Keratinocyte (primary cell): Measurements from ENCODE around the gene HCN1. TPM values are rescaled to one million over a fixed set of nuclear protein-coding genes. Genes with fewer than 3 reads are reported as not detected.

ENCODE experiments used
- DNase-seq: peaks from one replicate; pipeline ENCODE4 v3.0.0-alpha.2; 2011; ENCODE audit warnings: low read depth, missing footprints, low spot score
- FAIRE-seq: peaks from 2 replicates; lab custom pipeline; 2011; peaks lifted over from hg19 to GRCh38; lab: Jason Lieb, UNC
- H2AFZ ChIP-seq: 2 replicates; pipeline ENCODE4 v1.6.0; 2012; ENCODE audit warnings: low read length, control low read depth, inconsistent platforms; ENCODE audit not compliant: control insufficient read depth
- H3K27ac ChIP-seq: 2 replicates; pipeline ENCODE4 v1.5.1; 2011; ENCODE audit warnings: low read length; ENCODE audit not compliant: control insufficient read depth, insufficient read depth
- H3K27me3 ChIP-seq: 3 replicates; pipeline ENCODE4 v1.6.0; 2011; ENCODE audit warnings: low read length; ENCODE audit not compliant: control insufficient read depth, insufficient read depth; ENCODE audit errors: extremely low read depth
- H3K36me3 ChIP-seq, 2 experiments: 2 replicates in 1 of 2; 3 replicates in 1 of 2; pipeline ENCODE4 v1.5.1; 2011; ENCODE audit warnings: low read length in 2 of 2, mild to moderate bottlenecking in 1 of 2; ENCODE audit not compliant: control insufficient read depth in 2 of 2, insufficient read depth in 2 of 2; ENCODE audit errors: extremely low read depth in 1 of 2
- H3K4me1 ChIP-seq: 3 replicates; pipeline ENCODE4 v1.5.1; 2011; ENCODE audit warnings: low read length; ENCODE audit not compliant: control insufficient read depth, insufficient read depth; ENCODE audit errors: extremely low read depth
- H3K4me2 ChIP-seq: 3 replicates; pipeline ENCODE4 v1.6.0; 2011; ENCODE audit warnings: low read depth, low read length; ENCODE audit not compliant: control insufficient read depth, insufficient read depth; ENCODE audit errors: extremely low read depth
- H3K4me3 ChIP-seq, 3 experiments: fragments of 200-600 bp in 1 of 3; sonication (generic) in 1 of 3; 2 replicates in 2 of 3; 3 replicates in 1 of 3; pipeline ENCODE4 v1.5.1; 2011 to 2016; ENCODE audit warnings: low read length in 3 of 3, mild to moderate bottlenecking in 3 of 3, control low read depth in 2 of 3, inconsistent platforms in 1 of 3, low read depth in 1 of 3, mixed read lengths in 1 of 3, mixed run types in 1 of 3, moderate library complexity in 1 of 3; ENCODE audit not compliant: control insufficient read depth in 2 of 3, insufficient read depth in 2 of 3; ENCODE audit errors: extremely low read depth in 1 of 3
- H3K79me2 ChIP-seq: 2 replicates; pipeline ENCODE4 v1.6.0; 2012; ENCODE audit warnings: low read length; ENCODE audit not compliant: control insufficient read depth, insufficient read depth
- H3K9ac ChIP-seq: 3 replicates; pipeline ENCODE4 v1.6.0; 2011; ENCODE audit warnings: low read length; ENCODE audit not compliant: control insufficient read depth, insufficient read depth; ENCODE audit errors: extremely low read depth
- H3K9me1 ChIP-seq: 3 replicates; pipeline ENCODE4 v1.6.0; 2011; ENCODE audit warnings: low read length; ENCODE audit not compliant: control insufficient read depth, insufficient read depth; ENCODE audit errors: extremely low read depth
- H3K9me3 ChIP-seq: 2 replicates; pipeline ENCODE4 v1.5.1; 2012; ENCODE audit warnings: low read depth, low read length; ENCODE audit not compliant: control insufficient read depth
- H4K20me1 ChIP-seq: 3 replicates; pipeline ENCODE4 v1.6.0; 2011; ENCODE audit warnings: low read length; ENCODE audit not compliant: control insufficient read depth, insufficient read depth; ENCODE audit errors: extremely low read depth
- CTCF ChIP-seq, 3 experiments: IDR thresholded peaks in 1 of 3; conservative IDR thresholded peaks in 1 of 3; optimal IDR thresholded peaks in 1 of 3; 2 replicates in 2 of 3; 3 replicates in 1 of 3; pipeline versions ENCODE3 to v1.5.1; 2011; ENCODE audit warnings: low read length in 3 of 3, mild to moderate bottlenecking in 3 of 3, moderate library complexity in 2 of 3, control low read depth in 1 of 3, inconsistent platforms in 1 of 3; ENCODE audit not compliant: insufficient read depth in 2 of 3; ENCODE audit errors: extremely low read depth in 1 of 3
- EZH2 ChIP-seq: IDR thresholded peaks from one replicate; pipeline ENCODE4 v1.6.1; 2012; ENCODE audit warnings: inconsistent platforms, mild to moderate bottlenecking, low read length, moderate library complexity
- dilution Hi-C: fragments of 300-500 bp; cut with MboI; formaldehyde crosslinking; loops from one replicate; pipeline ENCODE4 v1.7.0; 2020; ENCODE audit warnings: low sequenced_read_pairs; ENCODE audit not compliant: extremely low pct_ligation_motif_present
- polyA plus RNA-seq, 5 experiments: library from polyadenylated mRNA; depleted of rRNA in 3 of 5; stranded (reverse) in 3 of 5; stranded (forward) in 1 of 5; unstranded in 1 of 5; fragments of >200 nt; gene quantifications; 1 replicate in 1 of 5; 2 replicates in 3 of 5; 3 replicates in 1 of 5; pipeline versions ENCODE4 v1.2.1 to v1.2.3, GENCODE V29; 2011 to 2012; ENCODE audit warnings: missing spikeins in 2 of 5, low read depth in 1 of 5, low replicate concordance in 1 of 5

The HCN1 gene
- polyA plus RNA-seq, 1 donor (not counting 4 experiments of a cell fraction or from before 2014, with no cell fraction given) = not detected

GRCh38 chr5:45277860-45278259 is 418.3 kb downstream of the HCN1 start:
- Histone ChIP-seq H3K4me2 (no peak overlapping the region), H3K36me3 (no peaks in the 10 kb centered on the region), H3K4me3 (no peak overlapping the region), H3K27ac (no peak overlapping the region), H4K20me1 (no peaks in the 10 kb centered on the region), H2AFZ (no peak overlapping the region), H3K9ac (no peak overlapping the region), H3K9me3 (no peaks in the 10 kb centered on the region), H3K9me1 (no peaks in the 10 kb centered on the region), H3K79me2 (no peaks in the 10 kb centered on the region), H3K4me1 (no peaks in the 10 kb centered on the region), H3K27me3 (no peaks in the 10 kb centered on the region)
- no peak for DNase-seq
- no peak for FAIRE-seq
- TF ChIP-seq CTCF (optimal IDR thresholded peaks at IDR 0.05 in 1 of 3, IDR thresholded peaks at IDR 0.05 in 1 of 3, conservative IDR thresholded peaks at IDR 0.05 in 1 of 3; ENCODE audit: extremely low read depth in 1 of 3, insufficient read depth in 2 of 3, low read length in 3 of 3) (no peak), EZH2 (no peak)
- dilution Hi-C loops = no loop called here

GRCh38 chr5:45274241-45274640 is 421.9 kb downstream of the HCN1 start:
- H3K27ac ChIP-seq = no peak overlapping the region
- H3K27me3 ChIP-seq = no peaks in the 10 kb centered on the region
- H3K4me2 ChIP-seq = no peak overlapping the region
- no peak overlapping the region for H2AFZ ChIP-seq
- dilution Hi-C loops = no loop called here
- no peaks in the 10 kb centered on the region for H3K36me3 ChIP-seq
- no peak for FAIRE-seq
- no peaks in the 10 kb centered on the region for H4K20me1 ChIP-seq
- no peaks in the 10 kb centered on the region for H3K4me1 ChIP-seq
- H3K9ac ChIP-seq = no peak overlapping the region
- no peaks in the 10 kb centered on the region for H3K9me1 ChIP-seq
- no peak overlapping the region for H3K4me3 ChIP-seq
- no peak for TF ChIP-seq CTCF (optimal IDR thresholded peaks at IDR 0.05 in 1 of 3, IDR thresholded peaks at IDR 0.05 in 1 of 3, conservative IDR thresholded peaks at IDR 0.05 in 1 of 3; ENCODE audit: extremely low read depth in 1 of 3, insufficient read depth in 2 of 3, low read length in 3 of 3)
- TF ChIP-seq EZH2 = no peak
- no peaks in the 10 kb centered on the region for H3K79me2 ChIP-seq
- no peaks in the 10 kb centered on the region for H3K9me3 ChIP-seq
- DNase-seq = no peak
